Right ventricle myocardium inferior (tissue), 1 donor: ENCODE data around the gene OMP. TPM values are rescaled to one million over a fixed set of nuclear protein-coding genes. Genes with fewer than 3 reads are reported as not detected.
"Not testable (repeated sequence)": the region's sequence is repeated elsewhere in the genome, so short reads cannot be mapped to it uniquely, and the experiment has no call there.

Experiments
- ATAC-seq: fragments of 200-7000 bp; cut with Tn5 transposase; one replicate; pipeline ENCODE4 v1.9.1; 2020; ENCODE audit warnings: mild to moderate bottlenecking, moderate library complexity
- DNase-seq: peaks from one replicate; pipeline ENCODE4 v3.0.0; 2021; ENCODE audit errors: missing footprints
- intact Hi-C: fragments of 100-400 bp; cut with DNase I; formaldehyde crosslinking; loops from one replicate; pipeline ENCODE4 v1.11.0; 2022
- total RNA-seq: library from RNA; stranded (reverse); fragmentation: NEBNext Ultra II Directional; extraction: Animal tissue kit (Norgen Biotek cat#: 25700); gene quantifications from one replicate; pipeline ENCODE4 v1.2.1, GENCODE V29; 2021
- donor health status: DM: no; HTN: yes; CAD: no; lungs with severe emphysema.

OMP gene
- total RNA-seq, 1 donor from 2014 or later = not detected

- intact Hi-C loops = loop anchor here (5.0 to 10.0 kb wide), 2 partner anchors 178 to 290 kb away; no protein-coding TSS in a partner anchor
- DNase-seq (no peak), ATAC-seq (no peak)
Measured at GRCh38 chr11:77094841-77095365, 7.7 kb upstream of the OMP start.

- DNase-seq (no peak), ATAC-seq (no peak)
- intact Hi-C loops = loop anchor here (10.0 kb wide), 1 partner anchor 291 kb away; no protein-coding TSS in a partner anchor
Measured at GRCh38 chr11:77095551-77096490, 6.8 kb upstream of the OMP start.

GRCh38 chr11:77096591-77097019, 6.0 kb upstream of the OMP start:
- DNase-seq = no peak
- intact Hi-C loops = loop anchor here (10.0 kb wide), 1 partner anchor 292 kb away; no protein-coding TSS in a partner anchor
- ATAC-seq = no peak

GRCh38 chr11:77097180-77097579, 5.5 kb upstream of the OMP start:
- not testable (repeated sequence) for ATAC-seq, DNase-seq
- intact Hi-C loops = loop anchor here (10.0 kb wide), 1 partner anchor 292 kb away; no protein-coding TSS in a partner anchor

GRCh38 chr11:77100166-77101042, 2.2 kb upstream of the OMP start:
- intact Hi-C loops = no loop called here
- DNase-seq (no peak), ATAC-seq (no peak)

- intact Hi-C loops = no loop called here
- no peak for ATAC-seq
- DNase-seq = no peak
Measured at GRCh38 chr11:77101043-77101537, 1.6 kb upstream of the OMP start.

- intact Hi-C loops = no loop called here
Measured at GRCh38 chr11:77103319-77103718, 679 bp downstream of the OMP start.

GRCh38 chr11:77104727-77105126, 2.1 kb downstream of the OMP start:
- no peak for ATAC-seq
- intact Hi-C loops = no loop called here
- DNase-seq = peak; percentile 62

More at GRCh38 chr11:77103319-77103718, 679 bp downstream of the OMP start:
- ATAC-seq = no peak
- DNase-seq = no peak

- ATAC-seq (no peak), DNase-seq (peak; percentile 35)
- intact Hi-C loops = no loop called here
Measured at GRCh38 chr11:77106321-77106720, 3.7 kb downstream of the OMP start.

- intact Hi-C loops = no loop called here
- ATAC-seq = no peak
- DNase-seq = peak; percentile 66
Measured at GRCh38 chr11:77106759-77107158, 4.1 kb downstream of the OMP start.

- DNase-seq = peak; percentile 61
- ATAC-seq = no peak
- intact Hi-C loops = no loop called here
Measured at GRCh38 chr11:77107950-77108349, 5.3 kb downstream of the OMP start.

- DNase-seq (peak; percentile 30), ATAC-seq (no peak)
- intact Hi-C loops = no loop called here
Measured at GRCh38 chr11:77108436-77108835, 5.8 kb downstream of the OMP start.

GRCh38 chr11:77109236-77110019, 6.8 kb downstream of the OMP start:
- DNase-seq (no peak), ATAC-seq (peak; percentile 19)
- intact Hi-C loops = no loop called here

GRCh38 chr11:77110836-77111235, 8.2 kb downstream of the OMP start:
- DNase-seq (no peak), ATAC-seq (no peak)
- intact Hi-C loops = no loop called here

GRCh38 chr11:77111277-77111676, 8.6 kb downstream of the OMP start:
- DNase-seq (no peak), ATAC-seq (no peak)
- intact Hi-C loops = no loop called here

GRCh38 chr11:77111946-77112345, 9.3 kb downstream of the OMP start:
- intact Hi-C loops = no loop called here

GRCh38 chr11:77112641-77113381, 10.2 kb downstream of the OMP start:
- intact Hi-C loops = no loop called here
- DNase-seq (peak; percentile 44), ATAC-seq (no peak)

More at GRCh38 chr11:77111946-77112345, 9.3 kb downstream of the OMP start:
- ATAC-seq (no peak), DNase-seq (no peak)
